Pancreas (tissue), 10 donors: ENCODE measurements around the gene LDLRAD4. TPM values are rescaled to one million over a fixed set of nuclear protein-coding genes. Genes with fewer than 3 reads are reported as not detected.
A peak's percentile ranks its signal among the peaks of the same experiment; 100 is the strongest.

Experiments
- ATAC-seq, 4 donors: fragments of 200-7000 bp; cut with Tn5 transposase; one replicate each; pipeline versions ENCODE4 v1.8.0 to v1.9.1; 2020; ENCODE audit warnings: mild to moderate bottlenecking in 4 of 4, moderate library complexity in 4 of 4
- DNase-seq, 6 donors: peaks; one replicate each; pipeline ENCODE4 v3.0.0-alpha.2; 2020
- FAIRE-seq: peaks from 2 replicates; lab custom pipeline; 2012; peaks lifted over from hg19 to GRCh38; lab: Jason Lieb, UNC
- H3K27ac ChIP-seq, 4 donors: fragments of 200-600 bp; sonication (generic); 1 replicate in 3 of 4; 2 replicates in 1 of 4; pipeline versions ENCODE4 v1.5.0 to v1.8.0; 2020
- H3K27me3 ChIP-seq, 4 donors: fragments of 200-600 bp; one replicate each; pipeline ENCODE4 v1.8.0; 2021
- H3K36me3 ChIP-seq, 3 donors: fragments of 200-600 bp; sonication (generic) in 1 of 3; one replicate each; pipeline versions ENCODE4 v1.5.0 to v1.8.0; 2020 to 2021
- H3K4me1 ChIP-seq, 3 donors: fragments of 200-600 bp; one replicate each; pipeline ENCODE4 v1.8.0; 2021
- H3K4me3 ChIP-seq, 4 donors: fragments of 200-600 bp; sonication (generic) in 2 of 4; one replicate each; pipeline versions ENCODE4 v1.5.0 to v1.8.0; 2020 to 2021
- H3K9me3 ChIP-seq, 4 donors: fragments of 200-600 bp; one replicate each; pipeline ENCODE4 v1.8.0; 2021
- WGBS, 2 donors: extraction: QIAGEN DNeasy Blood & Tissue Kit; methylation state at CpG; one replicate each; pipeline ENCODE4 v1.1.7; 2013; 5-methylcytosine and 5-hydroxymethylcytosine counted together
- intact Hi-C, 3 donors: fragments of 100-400 bp; cut with DNase I; formaldehyde crosslinking; loops; one replicate each; pipeline versions ENCODE4 v1.11.1 to v1.14.2; 2022
- polyA plus RNA-seq, 2 donors: library from polyadenylated mRNA; stranded (reverse); fragments of 200-250 nt; gene quantifications; one replicate each; pipeline ENCODE4 v1.2.3, GENCODE V29; 2013
- total RNA-seq, 6 donors: library from RNA; stranded (reverse); fragmentation: NEBNext Ultra II Directional in 4 of 6; extraction: Animal tissue kit (Norgen Biotek cat#: 25700) in 4 of 6; gene quantifications; one replicate each; pipeline versions ENCODE4 v1.2.1 to v1.2.4, GENCODE V29; 2021 to 2023
- TF ChIP-seq, protein P1 (sequence below), 4 donors: fragments of 200-600 bp; sonication (generic) in 3 of 4; IDR thresholded peaks; one replicate each; pipeline versions ENCODE4 v1.5.0 to v1.8.0; 2021; ENCODE audit warnings: antibody characterized with exemption in 4 of 4
- donor health status: healthy with polysubstance abuse.
- donor health status: DM: no; HTN: no; CAD: no; lungs with moderate emphysema.
- donor health status: DM: no; HTN: no; CAD: no.
- donor health status: control.
- donor health status: control.
- donor health status: Bipolar disorder and iron deficiency.
- donor health status: DM: yes; HTN: yes; CAD: no.
- donor health status: DM: no; HTN: no; CAD: no.
- donor health status: DM: no; HTN: no; CAD: no.
- donor health status: DM: yes; HTN: yes; CAD: no.

Gene LDLRAD4
- total and polyA plus RNA-seq, 8 donors = 2.5 to 21.8 (median 5.7) TPM

DNA sequence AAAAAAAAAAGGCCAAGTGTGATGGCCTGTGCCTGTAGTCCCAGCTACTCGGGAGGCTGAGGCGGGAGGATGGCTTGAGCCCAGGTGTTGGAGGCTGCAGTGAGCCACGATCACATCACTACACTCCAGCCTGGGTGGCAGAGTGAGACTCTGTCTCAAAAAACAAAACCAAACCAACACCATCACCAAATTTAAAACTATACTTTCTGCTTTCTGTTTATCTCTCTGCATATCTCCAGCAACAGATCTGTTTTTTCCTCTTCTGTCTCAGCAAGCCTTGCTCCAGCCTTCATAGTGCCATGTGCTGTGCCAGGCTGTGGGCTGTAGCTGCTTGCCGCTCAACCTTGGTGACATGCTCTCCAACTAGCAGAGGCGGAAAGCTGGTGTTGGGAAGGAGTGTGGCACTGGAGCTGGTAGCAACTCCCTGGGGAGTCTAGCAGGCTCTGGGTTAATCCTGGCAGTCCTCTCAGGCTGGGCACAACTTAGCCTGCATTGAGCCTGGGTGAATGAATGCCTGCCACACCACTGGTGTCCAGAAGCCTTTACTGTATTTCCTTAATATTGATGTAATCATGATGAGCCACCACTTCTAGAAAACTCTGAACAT is 204.1 kb downstream of the LDLRAD4 start:
- DNase-seq (no peak), FAIRE-seq (no peak), ATAC-seq (peak in 1 of 4 donors; percentile 22)
- no peaks in the 10 kb centered on the region for H3K27me3 ChIP-seq
- H3K36me3 ChIP-seq = no peaks in the 10 kb centered on the region
- TF ChIP-seq, protein P1, sequence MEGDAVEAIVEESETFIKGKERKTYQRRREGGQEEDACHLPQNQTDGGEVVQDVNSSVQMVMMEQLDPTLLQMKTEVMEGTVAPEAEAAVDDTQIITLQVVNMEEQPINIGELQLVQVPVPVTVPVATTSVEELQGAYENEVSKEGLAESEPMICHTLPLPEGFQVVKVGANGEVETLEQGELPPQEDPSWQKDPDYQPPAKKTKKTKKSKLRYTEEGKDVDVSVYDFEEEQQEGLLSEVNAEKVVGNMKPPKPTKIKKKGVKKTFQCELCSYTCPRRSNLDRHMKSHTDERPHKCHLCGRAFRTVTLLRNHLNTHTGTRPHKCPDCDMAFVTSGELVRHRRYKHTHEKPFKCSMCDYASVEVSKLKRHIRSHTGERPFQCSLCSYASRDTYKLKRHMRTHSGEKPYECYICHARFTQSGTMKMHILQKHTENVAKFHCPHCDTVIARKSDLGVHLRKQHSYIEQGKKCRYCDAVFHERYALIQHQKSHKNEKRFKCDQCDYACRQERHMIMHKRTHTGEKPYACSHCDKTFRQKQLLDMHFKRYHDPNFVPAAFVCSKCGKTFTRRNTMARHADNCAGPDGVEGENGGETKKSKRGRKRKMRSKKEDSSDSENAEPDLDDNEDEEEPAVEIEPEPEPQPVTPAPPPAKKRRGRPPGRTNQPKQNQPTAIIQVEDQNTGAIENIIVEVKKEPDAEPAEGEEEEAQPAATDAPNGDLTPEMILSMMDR (IDR thresholded peaks at IDR 0.05) = no peak
- H3K9me3 ChIP-seq = no peaks in the 10 kb centered on the region
- 89 to 92% methylated on average over 5 of the region's 5 CpGs for WGBS, 2 donors
- intact Hi-C loops = no loop called here
- no peak overlapping the region for H3K27ac ChIP-seq
- H3K4me1 ChIP-seq = no peaks in the 10 kb centered on the region
- H3K4me3 ChIP-seq = no peak overlapping the region

DNA sequence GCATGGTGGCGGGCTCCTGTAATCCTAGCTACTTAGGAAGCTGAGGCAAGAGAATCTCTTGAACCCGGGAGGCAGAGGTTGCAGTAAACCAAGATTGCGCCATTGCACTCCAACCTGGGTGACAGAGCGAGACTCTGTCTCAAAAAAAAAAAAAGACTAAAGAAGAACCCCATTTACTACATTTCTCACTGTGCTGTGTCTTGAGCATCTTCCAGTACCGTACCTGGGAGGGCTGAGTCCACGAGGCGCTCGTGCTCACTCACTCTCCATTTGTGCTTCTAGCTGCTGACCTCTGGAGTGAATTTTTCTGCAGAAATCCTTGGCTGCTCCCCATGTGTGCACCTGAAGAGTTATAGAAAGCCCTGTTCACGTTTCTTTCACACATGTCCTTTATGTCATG is 204.8 kb downstream of the LDLRAD4 start:
- WGBS, 2 donors = 87 to 90% methylated on average over 9 of the region's 9 CpGs
- no peaks in the 10 kb centered on the region for H3K9me3 ChIP-seq
- intact Hi-C loops = no loop called here
- H3K4me3 ChIP-seq = no peak overlapping the region
- no peak overlapping the region for H3K27ac ChIP-seq
- no peaks in the 10 kb centered on the region for H3K4me1 ChIP-seq
- ATAC-seq (no peak), FAIRE-seq (no peak), DNase-seq (no peak)
- no peaks in the 10 kb centered on the region for H3K36me3 ChIP-seq
- TF ChIP-seq, protein P1 (IDR thresholded peaks at IDR 0.05) = no peak
- H3K27me3 ChIP-seq = no peaks in the 10 kb centered on the region

DNA sequence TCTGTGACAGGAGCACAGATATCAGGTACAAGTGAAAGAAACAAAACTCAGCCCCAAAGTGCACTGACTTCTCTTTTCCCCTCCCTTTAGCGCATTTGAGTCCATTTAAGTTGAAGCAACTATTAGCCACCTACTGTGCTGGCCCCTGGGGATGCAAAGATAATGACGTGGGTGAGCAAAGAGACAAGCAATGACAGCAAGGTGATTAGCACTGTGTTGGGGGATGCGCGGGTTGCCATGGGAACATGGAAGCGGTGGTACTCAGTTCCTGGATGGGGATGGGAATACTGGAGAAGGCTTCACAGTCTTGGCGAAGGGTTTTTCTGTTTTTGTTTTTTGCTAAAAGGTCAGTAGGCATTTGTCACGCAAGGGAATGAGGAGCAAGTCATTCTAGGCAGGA is 205.8 kb downstream of the LDLRAD4 start:
- no peak overlapping the region for H3K27ac ChIP-seq
- ATAC-seq (no peak), DNase-seq (no peak), FAIRE-seq (no peak)
- H3K9me3 ChIP-seq = no peaks in the 10 kb centered on the region
- TF ChIP-seq, protein P1 (IDR thresholded peaks at IDR 0.05) = no peak
- no peak overlapping the region for H3K4me3 ChIP-seq
- intact Hi-C loops = no loop called here
- H3K27me3 ChIP-seq = no peaks in the 10 kb centered on the region
- 84 to 87% methylated on average over 7 of the region's 7 CpGs for WGBS, 2 donors
- no peaks in the 10 kb centered on the region for H3K36me3 ChIP-seq
- H3K4me1 ChIP-seq = no peaks in the 10 kb centered on the region

DNA sequence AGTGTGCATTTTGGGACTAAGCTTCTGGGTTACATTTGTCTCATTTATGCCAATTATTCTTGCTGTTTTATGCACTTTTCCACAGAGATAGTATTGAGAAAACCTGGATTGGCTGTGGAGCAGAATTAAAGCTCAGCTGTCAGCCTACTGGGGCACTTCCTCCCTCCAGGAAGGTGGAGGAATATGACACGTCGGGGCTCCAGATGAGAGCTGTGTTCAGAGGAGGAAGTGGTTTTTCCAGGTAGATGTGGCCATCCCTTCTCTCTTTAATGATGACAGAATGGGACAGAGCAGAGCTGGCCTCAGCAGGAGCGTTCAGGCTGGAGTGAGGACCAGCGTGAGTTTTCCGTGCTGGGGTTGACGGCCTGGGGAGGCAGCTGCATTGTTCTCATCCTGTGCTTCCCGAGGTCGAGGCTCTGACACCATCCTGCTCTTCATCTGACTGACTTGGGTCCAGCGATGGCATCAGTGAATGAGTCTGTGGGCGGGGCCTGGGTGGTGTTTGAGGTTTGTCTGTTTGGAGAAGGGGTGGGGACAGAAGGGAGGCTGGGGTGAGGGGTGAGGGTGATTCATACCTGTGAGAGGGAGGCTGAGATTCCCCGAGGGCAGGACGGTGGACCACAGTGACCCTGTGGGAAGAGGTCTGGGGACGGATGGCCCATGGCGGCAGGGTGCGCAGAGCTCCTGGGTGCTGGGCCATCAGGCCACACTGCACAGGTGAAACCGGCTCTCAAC is 207.0 kb downstream of the LDLRAD4 start:
- no peak overlapping the region for H3K4me3 ChIP-seq
- no peaks in the 10 kb centered on the region for H3K9me3 ChIP-seq
- FAIRE-seq = no peak
- intact Hi-C loops = no loop called here
- H3K27ac ChIP-seq = no peak overlapping the region
- TF ChIP-seq, protein P1 (IDR thresholded peaks at IDR 0.05) = no peak
- no peak for ATAC-seq
- DNase-seq = no peak
- H3K27me3 ChIP-seq = no peaks in the 10 kb centered on the region
- H3K36me3 ChIP-seq = no peaks in the 10 kb centered on the region
- H3K4me1 ChIP-seq = no peaks in the 10 kb centered on the region
- 76 to 81% methylated on average over 16 of the region's 16 CpGs for WGBS, 2 donors

DNA sequence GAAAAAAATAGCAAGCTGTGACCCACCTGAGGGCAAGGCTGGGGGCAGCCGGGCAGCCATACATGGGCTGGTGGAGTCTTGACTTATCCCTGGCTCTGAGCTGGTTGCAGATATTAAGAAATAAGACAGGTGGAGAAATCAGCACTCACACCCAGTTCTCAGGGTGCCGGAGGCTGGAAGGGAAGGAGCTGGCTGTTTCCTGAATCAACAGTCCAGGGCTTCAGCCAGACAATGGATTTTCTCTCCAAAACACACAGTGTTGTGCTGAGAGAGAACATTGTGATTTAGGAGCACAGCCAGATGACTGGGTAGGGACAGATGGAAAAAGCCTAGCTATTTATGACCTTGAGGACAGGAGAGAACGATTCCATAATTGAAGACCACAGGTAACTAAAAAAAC is 208.8 kb downstream of the LDLRAD4 start:
- intact Hi-C loops = no loop called here
- H3K27me3 ChIP-seq = no peaks in the 10 kb centered on the region
- H3K4me1 ChIP-seq = no peaks in the 10 kb centered on the region
- no peak overlapping the region for H3K4me3 ChIP-seq
- FAIRE-seq = no peak
- no peaks in the 10 kb centered on the region for H3K36me3 ChIP-seq
- WGBS, 2 donors = 57 to 67% methylated on average over 3 of the region's 3 CpGs
- H3K9me3 ChIP-seq = no peaks in the 10 kb centered on the region
- no peak overlapping the region for H3K27ac ChIP-seq
- DNase-seq = no peak
- TF ChIP-seq, protein P1 (IDR thresholded peaks at IDR 0.05) = no peak
- ATAC-seq = peak in 1 of 4 donors; percentile 48
